DND-41 (cell line): ENCODE results near the gene MYBPC1.

ENCODE experiments used
- ATAC-seq: fragments of 200-7000 bp; cut with Tn5 transposase; 3 replicates; pipeline ENCODE4 v1.9.1; 2021; ENCODE audit warnings: low read depth; ENCODE audit not compliant: insufficient read depth
- DNase-seq: peaks from one replicate; pipeline ENCODE4 v3.0.0-alpha.2; 2020
- H2AFZ ChIP-seq: 2 replicates; pipeline ENCODE4 v1.6.0; 2012; ENCODE audit warnings: low read depth, low read length
- H3K27ac ChIP-seq: 2 replicates; pipeline ENCODE4 v1.5.1; 2012; ENCODE audit warnings: low read length, inconsistent platforms
- H3K27me3 ChIP-seq: fragments of 200-600 bp; sonication (generic); 2 replicates; pipeline ENCODE4 v1.6.0; 2012; ENCODE audit warnings: low read length, mild to moderate bottlenecking, inconsistent platforms; ENCODE audit not compliant: insufficient read depth, poor library complexity
- H3K36me3 ChIP-seq: 2 replicates; pipeline ENCODE4 v1.5.1; 2012; ENCODE audit warnings: low read length, inconsistent platforms; ENCODE audit not compliant: insufficient read depth
- H3K4me1 ChIP-seq: 2 replicates; pipeline ENCODE4 v1.5.1; 2012; ENCODE audit warnings: mild to moderate bottlenecking, low read length; ENCODE audit not compliant: insufficient read depth
- H3K4me2 ChIP-seq: 2 replicates; pipeline ENCODE4 v1.6.0; 2012; ENCODE audit warnings: mild to moderate bottlenecking, moderate library complexity, low read length, inconsistent platforms; ENCODE audit not compliant: insufficient read depth
- H3K4me3 ChIP-seq, 2 experiments: fragments of 200-600 bp in 1 of 2; shearing (Covaris generic) in 1 of 2; 2 replicates each; pipeline ENCODE4 v1.5.1; 2012 to 2016; ENCODE audit warnings: inconsistent platforms in 2 of 2, low read length in 2 of 2, mild to moderate bottlenecking in 2 of 2, low read depth in 1 of 2, moderate library complexity in 1 of 2
- H3K79me2 ChIP-seq: 2 replicates; pipeline ENCODE4 v1.6.0; 2012; ENCODE audit warnings: low read length, inconsistent platforms; ENCODE audit not compliant: insufficient read depth
- H3K9ac ChIP-seq: 2 replicates; pipeline ENCODE4 v1.6.0; 2012; ENCODE audit warnings: low read depth, mild to moderate bottlenecking, inconsistent platforms, low read length, moderate library complexity
- H3K9me3 ChIP-seq: 2 replicates; pipeline ENCODE4 v1.5.1; 2012; ENCODE audit warnings: low read length, moderate library complexity, mild to moderate bottlenecking, inconsistent platforms; ENCODE audit not compliant: insufficient read depth, severe bottlenecking
- H4K20me1 ChIP-seq: 2 replicates; pipeline ENCODE4 v1.6.0; 2012; ENCODE audit warnings: low read length; ENCODE audit not compliant: insufficient read depth
- CTCF ChIP-seq: IDR thresholded peaks from 2 replicates; pipeline ENCODE4 v1.5.1; 2012; ENCODE audit warnings: borderline replicate concordance, low read length, moderate library complexity, mild to moderate bottlenecking; ENCODE audit not compliant: poor library complexity, severe bottlenecking; ENCODE audit errors: extremely low read depth
- EZH2 ChIP-seq: IDR thresholded peaks from 3 replicates; pipeline ENCODE4 v1.6.1; 2012; ENCODE audit warnings: borderline replicate concordance, low read depth, mild to moderate bottlenecking, moderate library complexity, low read length, inconsistent platforms; ENCODE audit not compliant: severe bottlenecking

Gene MYBPC1

GRCh38 chr12:101703487-101703886 is 108.7 kb downstream of the MYBPC1 start:
- Histone ChIP-seq H3K27me3 (no peaks in the 10 kb centered on the region), H3K27ac (no peak overlapping the region), H4K20me1 (no peaks in the 10 kb centered on the region; the same call in 1 of the 2 replicates), H3K79me2 (peaks cover under 1% of the 10 kb centered on the region; the same call in 1 of the 2 replicates), H3K4me1 (peaks cover 16% of the 10 kb centered on the region), H3K4me2 (no peak overlapping the region), H2AFZ (no peak overlapping the region), H3K9ac (no peak overlapping the region), H3K4me3 (no peak overlapping the region), H3K9me3 (no peaks in the 10 kb centered on the region), H3K36me3 (no peaks in the 10 kb centered on the region)
- TF ChIP-seq EZH2 (no peak), CTCF (no peak)
- DNase-seq (no peak), ATAC-seq (no peak)

GRCh38 chr12:101706403-101706802 is 111.6 kb downstream of the MYBPC1 start:
- Histone ChIP-seq H3K4me1 (peaks cover 8% of the 10 kb centered on the region), H3K27me3 (no peaks in the 10 kb centered on the region), H3K9ac (no peak overlapping the region), H3K79me2 (peaks cover 3% of the 10 kb centered on the region; the same call in 1 of the 2 replicates), H3K4me3 (no peak overlapping the region), H3K9me3 (no peaks in the 10 kb centered on the region), H3K27ac (no peak overlapping the region), H3K4me2 (no peak overlapping the region), H2AFZ (no peak overlapping the region), H4K20me1 (no peaks in the 10 kb centered on the region; the same call in 1 of the 2 replicates), H3K36me3 (no peaks in the 10 kb centered on the region)
- TF ChIP-seq EZH2, result no peak
- TF ChIP-seq CTCF, result no peak
- no peak for DNase-seq
- ATAC-seq, result no peak

GRCh38 chr12:101707131-101707782 is 112.5 kb downstream of the MYBPC1 start:
- Histone ChIP-seq H3K79me2 (peaks cover 3% of the 10 kb centered on the region; the same call in 1 of the 2 replicates), H4K20me1 (no peaks in the 10 kb centered on the region), H3K36me3 (no peaks in the 10 kb centered on the region), H3K4me1 (peaks cover 8% of the 10 kb centered on the region), H3K27ac (no peak overlapping the region), H3K4me3 (no peak overlapping the region), H3K4me2 (no peak overlapping the region), H2AFZ (no peak overlapping the region), H3K27me3 (no peaks in the 10 kb centered on the region), H3K9me3 (no peaks in the 10 kb centered on the region), H3K9ac (no peak overlapping the region)
- TF ChIP-seq CTCF, result no peak
- no peak for TF ChIP-seq EZH2
- no peak for ATAC-seq
- no peak for DNase-seq

GRCh38 chr12:101710288-101710687 is 115.5 kb downstream of the MYBPC1 start:
- ATAC-seq (no peak), DNase-seq (no peak)
- H3K9me3 ChIP-seq, result no peaks in the 10 kb centered on the region
- no peak overlapping the region for H3K27ac ChIP-seq
- TF ChIP-seq EZH2, result no peak
- no peak for TF ChIP-seq CTCF
- no peak overlapping the region for H3K4me3 ChIP-seq
- H4K20me1 ChIP-seq, result no peaks in the 10 kb centered on the region
- H3K4me1 ChIP-seq, result peaks cover 8% of the 10 kb centered on the region
- peaks cover 7% of the 10 kb centered on the region for H3K79me2 ChIP-seq
- no peaks in the 10 kb centered on the region for H3K36me3 ChIP-seq
- no peak overlapping the region for H3K9ac ChIP-seq
- H3K27me3 ChIP-seq, result no peaks in the 10 kb centered on the region
- H2AFZ ChIP-seq, result no peak overlapping the region
- H3K4me2 ChIP-seq, result no peak overlapping the region
